Stimulated activated CD8-positive, alpha-beta memory T cell treated with anti-CD3 and anti-CD28 coated beads, Interleukin-12 subunit alpha, Interleukin-12 subunit beta, amount 100 ng/mL, for 1 hour (primary cell): Measurements from ENCODE around the gene KRT26.
"Not testable (repeated sequence)": the region's sequence is repeated elsewhere in the genome, so short reads cannot be mapped to it uniquely, and the experiment has no call there.

Experiments used
- DNase-seq: peaks from one replicate; pipeline ENCODE4 v3.0.0-alpha.2; 2020; ENCODE audit warnings: low read depth

Gene KRT26

DNA sequence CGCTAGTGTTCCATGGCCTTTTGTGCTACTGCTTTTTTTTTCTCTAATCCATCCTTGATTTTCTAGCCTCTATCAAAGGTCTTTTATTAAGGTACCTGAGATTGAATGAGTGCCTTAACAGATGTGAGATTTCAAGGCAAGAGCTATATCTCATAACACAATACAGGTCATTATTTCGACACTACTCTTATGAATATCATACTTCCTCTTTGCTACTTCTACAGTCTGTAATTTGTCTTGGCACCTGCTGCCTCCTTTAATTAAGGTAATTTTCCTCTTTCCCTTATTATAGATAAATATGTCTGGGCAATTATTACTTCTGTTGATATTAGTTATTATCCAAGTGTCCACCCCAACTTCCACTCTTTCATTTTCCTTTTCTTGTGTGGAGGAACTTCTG, 22.5 kb upstream of the KRT26 start:
- no peak for DNase-seq

DNA sequence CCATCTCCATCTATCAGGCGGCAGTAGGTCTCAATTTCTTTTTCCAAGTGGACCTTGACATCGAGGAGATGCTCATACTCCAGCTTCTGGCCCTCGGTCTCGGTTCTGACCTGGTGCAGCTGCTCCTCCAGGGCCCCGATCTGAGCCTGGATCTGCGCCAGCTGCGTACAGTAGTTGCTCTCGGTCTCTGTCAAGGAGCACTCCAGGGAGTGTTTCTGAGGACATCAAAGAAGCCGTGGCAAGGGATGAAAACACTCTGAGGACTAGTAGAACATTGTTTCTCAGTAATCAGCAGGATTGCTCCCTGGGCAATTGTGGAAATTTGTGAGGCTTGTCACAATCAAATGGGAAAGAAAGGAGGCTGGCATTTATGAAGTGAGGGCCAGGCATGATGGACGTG, 21.8 kb upstream of the KRT26 start:
- DNase-seq, result no peak

DNA sequence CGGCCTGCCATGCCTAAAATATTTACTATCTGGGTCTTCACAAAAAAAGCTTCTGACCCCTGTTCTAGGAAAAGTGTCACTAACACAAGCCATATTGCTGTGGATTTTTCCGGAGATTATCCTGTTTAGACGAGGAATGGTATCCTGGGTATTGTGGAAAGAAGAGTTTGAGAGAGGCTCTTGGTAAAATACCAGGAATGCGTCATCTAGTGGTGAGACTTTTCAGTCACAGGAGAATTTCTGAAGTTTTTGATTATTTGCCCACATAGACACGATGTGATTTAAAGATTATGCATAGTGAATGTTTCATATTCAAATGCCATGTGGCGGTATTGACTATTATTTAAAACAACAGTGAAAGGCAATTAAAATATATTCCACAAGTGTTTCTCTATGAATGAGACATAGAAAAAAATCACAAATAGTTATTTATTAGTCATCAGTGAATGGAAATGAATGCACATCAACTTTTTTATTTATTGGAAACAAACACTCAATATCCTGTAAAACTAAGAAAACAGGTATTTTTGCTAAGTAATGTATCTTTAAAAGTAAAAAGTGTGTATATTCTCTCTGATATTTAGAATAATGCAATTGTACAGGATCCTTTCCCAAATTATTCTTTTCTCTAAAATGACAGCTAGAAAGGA, 19.9 kb upstream of the KRT26 start:
- DNase-seq, result no peak

DNA sequence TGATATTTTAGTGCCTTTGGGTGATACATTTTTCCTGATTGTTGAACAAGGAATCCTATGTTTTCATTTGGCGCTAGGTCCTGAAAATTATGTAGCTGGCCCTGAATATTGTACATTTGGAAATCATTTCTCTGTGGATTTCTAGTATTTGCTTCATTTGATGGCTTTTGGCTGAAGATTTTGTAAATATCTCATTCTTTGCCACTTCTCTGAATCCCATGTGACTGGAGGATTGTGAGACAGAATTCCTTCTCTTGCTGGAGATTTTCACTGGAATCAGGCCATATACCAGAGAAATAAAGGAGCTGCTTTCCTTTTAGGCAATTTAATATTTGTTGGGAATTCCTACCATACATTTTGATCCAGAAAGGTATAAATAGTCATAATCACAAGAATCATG, 19.1 kb upstream of the KRT26 start:
- DNase-seq, result no peak

DNA sequence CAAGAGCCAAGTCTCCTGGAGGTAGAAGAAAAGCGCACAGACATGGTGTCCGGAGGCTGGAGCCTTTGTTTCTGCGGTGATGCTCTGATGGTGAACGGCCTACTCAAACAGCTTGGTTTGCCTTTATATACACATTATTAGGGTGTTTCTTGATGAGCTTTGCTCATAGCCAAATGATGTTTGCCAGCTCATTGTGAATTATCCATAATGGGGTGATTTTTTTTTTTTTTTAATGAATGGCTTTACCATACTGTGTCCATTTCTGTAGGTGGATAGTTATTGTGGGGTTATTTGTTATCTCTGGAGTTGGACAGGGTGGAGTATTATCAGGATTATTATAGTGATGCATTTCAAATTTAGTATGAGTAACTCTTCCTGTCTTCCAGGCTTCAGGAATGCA, 10.4 kb upstream of the KRT26 start, which contains the start of gene KRT27:
TSS of gene KRT27 (minus strand) at position 101 of the 400 bp plus-strand sequence. CDS start at position 44, 57 bp downstream.
- no peak for DNase-seq

DNA sequence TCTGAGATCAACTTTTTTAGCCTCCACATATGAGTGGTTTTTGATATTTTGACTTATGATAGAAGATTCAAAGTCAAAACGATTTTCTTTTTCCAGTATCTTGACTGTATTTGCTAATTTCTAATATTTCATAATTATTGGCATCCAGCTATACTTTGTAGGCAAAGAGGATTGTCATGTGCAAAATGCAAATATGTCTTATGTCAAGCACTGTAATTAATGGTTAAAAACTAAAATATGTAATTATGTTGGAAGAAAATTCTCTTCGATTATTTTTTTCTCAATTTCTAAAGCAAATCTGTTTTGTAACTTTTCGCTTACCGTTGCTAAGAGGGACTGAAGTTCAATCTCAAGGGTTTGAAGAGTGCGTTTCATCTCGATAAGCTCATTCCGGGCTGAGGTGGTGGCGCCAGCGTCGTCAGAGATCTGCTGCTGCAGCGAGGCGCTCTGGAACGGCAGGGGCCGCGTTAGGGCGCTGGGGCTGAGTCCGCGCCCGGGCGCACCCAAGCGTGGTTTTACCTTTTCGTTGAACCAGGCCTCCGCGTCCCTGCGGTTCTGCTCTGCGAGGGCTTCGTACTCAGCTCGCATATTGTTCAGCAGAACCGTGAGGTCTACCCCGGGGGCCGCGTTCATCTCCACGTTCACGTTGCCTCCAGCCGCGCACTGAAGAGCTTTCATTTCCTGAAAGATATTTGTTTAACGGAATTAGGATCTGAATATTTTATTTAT, 7.3 kb upstream of the KRT26 start:
- no peak for DNase-seq

DNA sequence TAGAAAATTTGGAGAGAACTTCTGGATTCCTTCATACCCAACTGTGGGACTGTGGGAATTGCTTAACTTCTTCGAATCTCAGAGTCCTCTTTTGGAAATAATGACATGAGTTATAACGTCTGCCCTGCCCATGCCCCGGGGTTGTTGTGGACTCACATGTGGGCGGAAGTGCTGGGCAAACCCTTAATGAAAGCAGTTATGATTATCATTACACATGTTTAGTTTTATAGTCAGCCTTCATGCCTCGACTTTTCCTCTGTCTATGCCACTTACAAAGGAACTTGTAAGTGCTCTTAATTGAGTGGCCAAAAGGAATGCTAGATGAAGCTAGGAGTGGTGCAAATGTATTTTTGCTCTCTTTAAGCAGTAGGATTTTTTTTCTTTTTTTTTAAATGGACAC, 6.5 kb upstream of the KRT26 start:
- no peak for DNase-seq

DNA sequence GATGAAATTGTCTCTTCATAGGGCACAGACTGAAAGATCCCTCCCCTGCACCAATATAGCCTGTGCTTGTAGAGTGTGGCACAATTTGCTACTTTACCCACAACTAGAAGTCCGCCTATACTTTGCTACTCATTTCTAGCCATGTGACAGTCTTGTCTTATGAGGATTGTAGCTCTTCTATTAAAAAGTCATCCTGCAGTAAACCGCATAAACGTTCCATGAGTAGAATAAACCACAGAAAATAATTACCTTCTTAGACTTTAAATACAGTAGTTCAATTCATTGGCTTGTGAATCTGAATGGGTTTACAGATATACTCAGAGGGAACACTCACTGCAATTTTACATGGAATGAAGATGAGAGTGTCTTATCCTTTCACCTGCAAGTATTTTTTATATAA, 6.0 kb upstream of the KRT26 start:
- no peak for DNase-seq

DNA sequence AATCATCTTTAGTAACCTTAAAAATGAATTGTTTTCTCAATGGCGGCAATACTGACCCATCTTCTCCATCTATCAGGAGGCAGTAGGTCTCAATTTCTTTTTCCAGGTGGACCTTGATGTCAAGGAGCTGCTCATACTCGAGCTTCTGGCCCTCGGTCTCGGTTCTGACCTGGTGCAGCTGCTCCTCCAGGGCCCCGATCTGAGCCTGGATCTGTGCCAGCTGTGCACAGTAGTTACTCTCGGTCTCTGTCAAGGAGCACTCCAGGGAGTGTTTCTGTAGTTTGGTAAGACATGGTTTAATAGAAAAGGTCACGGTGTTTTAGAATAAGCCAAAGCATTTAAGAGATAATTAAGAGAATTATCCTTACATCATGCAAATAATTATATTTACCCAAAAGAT, 5.5 kb upstream of the KRT26 start:
- no peak for DNase-seq

DNA sequence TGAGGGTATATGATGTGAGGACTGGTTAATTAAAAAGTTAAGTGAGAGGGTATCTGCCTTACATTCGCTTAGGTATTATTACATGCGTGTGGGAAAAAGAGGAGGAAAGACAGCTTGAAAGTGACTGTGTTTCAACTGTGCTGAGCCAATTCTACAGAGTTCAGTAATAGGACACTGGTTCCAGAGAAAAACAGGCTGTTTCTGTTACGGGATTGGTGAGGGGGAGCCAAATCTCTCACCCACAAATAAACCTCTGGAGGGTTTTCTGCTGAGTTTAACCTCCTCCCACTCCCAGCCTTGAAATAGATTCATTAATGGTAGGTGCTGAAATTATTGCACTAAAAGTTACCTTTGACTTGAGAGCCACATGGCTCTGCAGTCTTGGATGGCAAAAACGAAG, 3.9 kb upstream of the KRT26 start:
- no peak for DNase-seq

DNA sequence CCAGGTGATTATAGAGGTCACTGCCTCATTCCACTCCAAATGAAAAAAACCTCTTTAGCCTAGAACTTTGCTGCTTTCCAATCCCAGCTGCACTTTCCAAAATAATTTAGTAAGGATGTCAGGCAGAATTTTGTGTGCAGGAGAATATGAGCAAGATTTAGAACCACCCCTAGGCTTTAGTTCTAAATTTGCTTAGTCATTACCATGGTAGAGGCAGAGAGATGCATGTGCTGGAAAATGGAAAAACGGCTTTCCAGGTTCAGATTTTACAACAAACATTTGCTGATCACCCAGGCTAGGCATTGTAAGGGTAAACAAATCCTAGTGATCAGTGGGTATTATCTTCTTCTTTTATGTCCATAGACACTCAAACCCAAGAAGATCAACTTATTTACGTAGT, 6.3 kb downstream of the KRT26 start:
- DNase-seq, result no peak

DNA sequence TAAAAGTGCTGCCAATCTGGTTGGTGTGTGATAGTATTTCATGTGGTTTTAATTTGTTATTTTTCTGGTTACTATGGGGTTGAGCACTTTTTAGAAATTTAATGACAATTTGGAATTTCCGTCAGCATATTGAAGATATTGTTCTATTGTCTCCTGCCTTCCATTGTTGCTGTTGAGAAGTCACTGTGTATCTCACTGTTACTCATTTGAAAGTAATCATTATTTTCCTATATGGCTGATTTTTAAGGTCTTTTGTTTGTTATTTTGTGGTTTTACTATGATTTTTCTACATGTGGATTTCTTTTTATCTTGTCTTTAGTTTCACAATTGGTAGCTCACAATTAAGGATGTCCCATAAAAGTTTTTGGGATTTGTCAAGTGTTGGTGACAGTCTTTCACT, 8.2 kb downstream of the KRT26 start:
- DNase-seq, result no peak

DNA sequence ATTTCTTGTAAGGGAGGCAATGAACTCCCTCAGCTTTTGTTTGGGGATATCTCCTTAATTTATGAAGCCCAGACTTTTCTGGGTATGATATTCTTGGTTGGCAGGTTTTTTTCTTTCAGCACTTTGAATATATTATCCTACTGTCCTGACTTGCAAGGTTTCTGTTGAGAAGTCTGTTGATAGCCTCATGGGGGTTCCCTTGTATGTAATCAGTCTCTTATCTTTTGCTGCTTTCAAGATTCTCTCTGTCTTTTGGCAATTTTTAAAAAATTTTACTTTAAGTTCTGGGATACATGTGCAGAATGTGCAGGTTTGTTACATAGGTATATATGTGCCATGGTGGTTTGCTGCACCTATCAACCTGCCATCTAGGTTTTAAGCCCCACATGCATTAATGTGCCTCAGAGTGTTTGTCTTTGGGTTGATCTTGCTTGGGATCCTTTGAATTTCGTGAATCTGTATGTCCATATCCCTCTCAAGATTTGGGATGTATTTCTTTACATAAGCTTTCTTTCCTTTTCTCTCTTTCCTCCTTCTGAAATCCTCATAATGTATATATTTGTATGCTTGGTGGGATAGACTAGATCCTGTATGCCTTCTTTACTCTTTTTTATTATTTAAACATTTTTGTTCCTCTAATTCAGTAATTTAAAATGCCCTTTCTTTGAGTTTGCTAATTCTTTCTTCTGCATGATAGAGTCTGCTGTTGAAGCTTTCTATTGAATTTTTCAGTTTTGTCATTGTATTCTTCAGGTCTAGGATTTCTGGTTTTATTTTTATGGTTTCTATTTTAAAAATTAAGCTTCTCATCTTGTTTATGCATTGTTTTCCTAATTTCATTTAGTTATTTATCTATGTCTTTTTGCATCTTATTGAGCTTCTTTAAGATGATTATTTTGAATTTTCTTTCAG, 11.6 kb downstream of the KRT26 start:
- DNase-seq, result no peak

DNA sequence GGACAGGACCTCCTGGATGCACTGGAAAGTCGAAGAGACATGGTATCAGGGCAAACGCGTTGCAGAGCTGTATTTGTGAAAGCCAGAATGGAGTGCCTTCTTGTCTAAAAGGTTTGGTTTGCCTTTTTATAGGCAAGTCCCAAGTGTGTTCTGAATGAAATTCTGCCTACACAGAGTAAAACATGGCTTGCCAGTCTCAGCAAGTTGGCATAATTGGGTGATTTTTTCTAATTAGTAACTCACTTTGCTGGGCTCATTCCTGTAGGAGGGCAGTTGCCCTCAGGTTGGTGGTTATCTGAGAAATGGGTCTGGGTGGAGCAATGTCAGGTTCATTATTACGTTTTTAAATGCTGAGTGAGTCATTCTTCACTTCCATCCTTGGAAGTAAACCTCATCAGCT, 16.8 kb downstream of the KRT26 start, which contains the start of gene KRT25:
TSS of gene KRT25 (minus strand) at position 101 of the 400 bp plus-strand sequence. CDS start at position 41, 60 bp downstream.
- no peak for DNase-seq

DNA sequence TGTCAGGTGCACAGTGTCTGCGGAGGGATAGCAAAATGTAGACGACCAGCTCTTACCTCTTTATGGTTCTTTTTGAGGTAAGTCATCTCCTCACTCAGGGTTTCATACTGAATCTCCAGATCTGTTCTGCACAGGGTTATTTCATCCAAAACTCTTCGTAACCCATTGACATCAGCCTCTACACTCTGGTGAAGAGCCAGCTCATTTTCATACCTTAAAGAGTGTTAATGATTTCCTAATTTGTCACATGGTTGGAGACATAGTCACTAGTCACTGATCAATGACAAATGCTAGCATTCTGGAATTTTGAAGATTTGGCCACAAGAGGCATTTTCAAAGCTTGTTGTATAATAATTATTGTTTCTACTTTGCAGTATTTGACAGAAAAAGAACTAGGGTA, 18.2 kb downstream of the KRT26 start:
- DNase-seq, result no peak

DNA sequence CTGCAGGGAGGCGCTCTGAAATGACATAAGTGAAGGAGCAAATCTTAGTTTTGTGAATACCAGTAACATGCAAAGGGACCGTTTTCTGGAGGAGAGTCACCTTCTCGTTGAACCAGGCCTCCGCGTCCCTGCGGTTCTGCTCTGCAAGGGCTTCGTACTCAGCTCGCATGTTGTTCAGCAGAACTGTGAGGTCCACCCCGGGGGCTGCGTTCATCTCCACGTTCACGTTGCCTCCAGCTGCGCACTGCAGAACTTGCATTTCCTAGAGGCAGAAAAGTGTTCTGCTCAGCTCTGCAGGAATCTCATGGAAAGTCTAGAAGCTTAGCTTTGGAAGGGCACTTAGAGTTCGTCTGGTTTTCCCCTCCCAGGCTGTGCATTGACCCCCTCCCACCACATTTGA, 20.9 kb downstream of the KRT26 start:
- DNase-seq, result no peak

DNA sequence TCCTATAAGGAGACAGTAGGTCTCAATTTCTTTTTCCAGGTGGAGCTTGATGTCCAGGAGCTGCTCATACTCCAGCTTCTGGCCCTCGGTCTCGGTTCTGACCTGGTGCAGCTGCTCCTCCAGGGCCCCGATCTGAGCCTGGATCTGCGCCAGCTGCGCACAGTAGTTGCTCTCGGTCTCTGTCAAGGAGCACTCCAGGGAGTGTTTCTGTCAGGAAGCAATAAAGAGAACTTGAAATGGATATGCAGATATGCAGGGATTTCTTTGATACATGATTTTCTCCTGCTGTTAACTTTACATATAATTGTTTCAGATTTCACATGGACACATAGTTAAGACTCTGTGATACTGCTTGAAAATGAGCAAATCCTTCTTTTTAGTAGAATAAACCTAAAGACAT, 21.6 kb downstream of the KRT26 start:
- no peak for DNase-seq

DNA sequence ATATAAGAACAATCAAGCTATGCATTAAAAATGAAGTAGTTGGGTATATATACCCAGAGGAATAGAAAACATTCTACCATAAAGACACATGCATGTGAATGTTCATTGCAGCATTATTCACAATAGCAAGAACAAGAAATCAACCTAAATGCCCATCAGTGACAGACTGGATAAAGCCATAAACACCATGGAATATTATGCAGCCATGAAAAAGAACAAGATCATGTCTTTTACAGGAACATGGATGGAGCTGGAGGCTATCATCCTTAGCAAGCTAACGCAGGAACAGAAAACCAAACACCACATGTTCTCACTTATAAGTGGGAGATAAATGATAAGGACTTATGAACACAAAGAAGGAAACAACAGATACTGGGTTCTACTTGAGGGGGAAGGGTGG, 23.3 kb downstream of the KRT26 start:
- DNase-seq, result not testable (repeated sequence)

DNA sequence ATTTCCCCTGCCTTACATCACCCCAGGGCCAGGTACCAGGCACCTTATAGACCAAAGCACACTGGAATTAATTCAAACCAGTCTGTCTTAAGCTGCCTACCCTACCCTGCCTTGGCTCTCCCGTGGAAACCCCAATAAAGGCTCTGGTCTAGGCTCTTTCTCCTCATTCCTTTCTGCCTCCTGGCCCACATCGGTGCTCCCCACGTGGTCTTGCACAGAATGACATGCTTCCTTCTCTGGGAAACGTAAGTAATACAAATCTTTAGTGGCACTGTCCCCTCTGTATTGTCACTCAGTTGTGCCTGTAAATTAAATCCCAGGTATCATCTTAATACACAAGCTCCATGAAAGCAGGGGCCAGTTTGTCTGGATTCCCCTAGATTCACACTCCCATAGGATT, 33.4 kb downstream of the KRT26 start:
- DNase-seq, result no peak

DNA sequence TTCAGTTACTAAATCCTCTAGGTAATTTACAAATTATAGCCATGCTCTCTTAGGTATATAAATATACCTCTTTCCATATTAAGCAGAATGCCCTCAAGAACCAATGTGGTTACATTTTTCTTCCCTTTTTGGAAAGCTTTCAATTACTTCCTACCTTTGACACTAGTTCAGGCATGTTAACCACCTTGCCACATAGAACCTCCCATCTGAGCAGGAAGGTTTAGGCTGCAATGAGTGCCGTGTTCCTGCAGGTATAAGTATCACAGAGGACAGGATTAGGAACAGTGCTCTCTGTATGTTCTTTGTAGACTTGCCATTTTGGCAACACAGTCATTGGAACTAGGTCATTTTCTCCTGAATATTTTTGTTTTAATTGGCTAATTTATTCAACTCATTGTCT, 37.0 kb downstream of the KRT26 start:
- DNase-seq, result no peak

DNA sequence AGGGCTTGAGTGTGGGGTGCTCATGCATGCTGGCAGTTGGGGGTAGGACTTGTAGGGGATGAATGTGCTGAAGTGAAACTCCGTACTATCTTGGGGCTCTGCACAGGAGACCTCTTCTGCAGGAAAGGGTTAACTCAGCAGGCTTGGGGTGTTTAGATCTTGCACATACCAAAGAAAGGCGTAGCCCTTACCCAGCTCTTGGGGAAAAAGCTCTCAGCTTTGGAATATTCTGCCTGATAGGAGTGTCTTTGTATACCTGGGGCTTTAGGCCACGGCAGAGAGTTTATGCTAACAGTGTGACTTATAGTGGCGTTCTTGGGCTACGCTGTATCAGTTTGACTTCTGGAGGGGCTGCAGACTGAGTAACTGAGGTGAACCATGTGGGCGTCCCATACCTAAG, 38.0 kb downstream of the KRT26 start:
- DNase-seq, result no peak

DNA sequence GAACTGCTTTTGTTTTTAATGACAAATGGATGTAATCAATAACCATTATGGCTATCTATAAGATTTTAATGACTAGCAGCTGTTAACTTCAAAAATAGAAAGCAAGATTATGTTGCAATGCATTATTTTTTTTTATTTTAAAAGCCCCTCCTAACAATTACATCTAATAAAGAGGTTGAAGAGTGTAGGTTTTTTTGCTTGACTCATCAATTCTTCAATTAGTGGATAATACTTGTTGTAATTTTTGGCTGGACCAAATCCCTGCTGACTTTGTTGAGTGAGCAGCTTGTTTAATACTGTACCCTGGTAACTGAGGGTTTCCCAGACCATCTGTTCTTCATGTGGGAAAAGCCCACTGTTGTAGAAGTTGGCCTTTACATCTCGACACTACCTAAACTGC, 41.0 kb downstream of the KRT26 start:
- DNase-seq, result no peak
